GM21825 (cell line): Measurements from ENCODE around the gene C6orf89.
A peak's percentile ranks its signal among the peaks of the same experiment; 100 is the strongest.
"Not testable (repeated sequence)": the region's sequence is repeated elsewhere in the genome, so short reads cannot be mapped to it uniquely, and the experiment has no call there.

Source experiments
- ATAC-seq: cut with Tn5 transposase; IDR thresholded peaks from one replicate; pipeline ENCODE4 v1.9.1; 2021; ENCODE audit warnings: mild to moderate bottlenecking, moderate library complexity; ENCODE audit not compliant: unreplicated experiment

C6orf89 gene

GRCh38 chr6:36886950-36887618 is 1.3 kb downstream of the C6orf89 start:
- no peak for ATAC-seq

DNA sequence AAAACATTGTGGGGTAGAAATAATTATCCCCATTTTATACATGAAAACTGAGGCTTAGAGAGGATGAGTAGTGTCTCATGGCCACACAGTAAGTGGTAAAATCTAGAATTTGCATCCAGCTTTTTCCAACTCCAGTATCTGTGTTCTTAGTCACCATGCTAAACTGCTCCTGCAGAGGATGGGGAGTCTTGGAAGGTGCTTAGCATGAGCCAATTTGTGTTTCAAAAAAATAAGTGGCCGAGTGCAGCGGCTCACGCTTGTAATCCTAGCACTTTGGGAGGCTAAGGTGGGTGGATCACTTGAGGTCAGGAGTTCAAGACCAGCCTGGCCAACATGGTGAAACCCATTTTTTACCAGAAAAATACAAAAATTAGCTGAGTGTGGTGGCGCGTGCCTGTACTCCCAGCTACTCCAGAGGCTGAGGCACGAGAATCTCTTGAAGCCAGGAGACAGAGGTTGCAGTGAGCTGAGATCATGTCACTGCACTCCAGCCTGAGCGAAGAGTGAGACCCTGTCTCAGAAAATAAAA is 2.4 kb downstream of the C6orf89 start:
- no peak for ATAC-seq

DNA sequence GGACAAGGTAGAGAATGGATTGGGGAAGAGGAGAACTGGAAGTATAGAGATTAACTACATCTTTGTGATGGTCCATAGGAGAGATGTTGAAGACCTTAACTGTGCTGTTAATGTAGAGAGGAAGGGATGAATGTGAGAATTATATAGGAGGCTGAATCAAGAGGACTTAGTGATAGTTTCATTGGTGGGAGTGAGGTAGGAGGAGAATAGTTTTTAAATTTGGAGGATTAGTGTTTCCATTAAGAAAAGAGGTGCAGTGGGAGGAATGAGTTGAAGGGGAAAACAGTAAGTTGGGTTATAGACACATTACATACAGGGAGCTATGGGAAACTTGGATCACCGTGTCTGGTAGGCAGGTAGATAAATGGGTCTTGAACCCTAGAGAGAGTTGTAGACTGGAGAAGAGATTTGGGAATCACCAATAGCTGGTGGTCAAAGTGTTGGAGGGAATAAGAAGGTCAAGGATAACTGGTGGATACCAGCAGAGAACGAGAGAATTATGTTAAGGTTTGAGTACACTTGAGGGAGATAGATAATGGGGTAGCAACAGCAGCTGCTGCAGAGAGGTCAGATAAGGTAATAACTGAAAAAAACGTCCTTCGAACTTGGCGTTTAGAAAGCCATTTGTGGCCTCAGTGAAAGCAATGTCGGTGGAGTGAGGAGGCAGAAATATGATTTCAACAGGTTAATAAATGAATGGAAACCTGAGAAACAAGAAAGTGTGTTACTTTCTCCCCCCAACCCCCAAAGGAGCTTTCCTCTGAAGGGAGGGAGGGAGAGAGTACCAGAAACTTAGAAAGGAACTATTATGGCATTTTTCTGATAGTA is 3.1 kb downstream of the C6orf89 start:
- ATAC-seq = no peak

GRCh38 chr6:36890112-36890663 is 4.4 kb downstream of the C6orf89 start:
- ATAC-seq = no peak

DNA sequence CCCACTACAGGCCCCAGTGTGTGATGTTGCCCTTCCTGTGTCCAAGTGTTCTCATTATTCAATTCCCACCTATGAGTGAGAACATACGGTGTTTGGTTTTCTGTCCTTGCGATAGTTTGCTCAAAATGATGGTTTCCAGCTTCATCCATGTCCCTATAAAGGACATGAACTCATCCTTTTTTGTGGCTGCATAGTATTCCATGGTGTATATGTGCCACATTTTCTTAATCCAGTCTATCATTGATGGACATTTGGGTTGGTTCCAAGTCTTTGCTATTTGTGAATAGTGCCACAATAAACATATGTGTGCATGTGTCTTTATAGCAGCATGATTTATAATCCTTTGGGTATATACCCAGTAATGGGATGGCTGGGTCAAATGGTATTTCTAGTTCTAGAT is 5.4 kb downstream of the C6orf89 start:
- ATAC-seq = not testable (repeated sequence)

DNA sequence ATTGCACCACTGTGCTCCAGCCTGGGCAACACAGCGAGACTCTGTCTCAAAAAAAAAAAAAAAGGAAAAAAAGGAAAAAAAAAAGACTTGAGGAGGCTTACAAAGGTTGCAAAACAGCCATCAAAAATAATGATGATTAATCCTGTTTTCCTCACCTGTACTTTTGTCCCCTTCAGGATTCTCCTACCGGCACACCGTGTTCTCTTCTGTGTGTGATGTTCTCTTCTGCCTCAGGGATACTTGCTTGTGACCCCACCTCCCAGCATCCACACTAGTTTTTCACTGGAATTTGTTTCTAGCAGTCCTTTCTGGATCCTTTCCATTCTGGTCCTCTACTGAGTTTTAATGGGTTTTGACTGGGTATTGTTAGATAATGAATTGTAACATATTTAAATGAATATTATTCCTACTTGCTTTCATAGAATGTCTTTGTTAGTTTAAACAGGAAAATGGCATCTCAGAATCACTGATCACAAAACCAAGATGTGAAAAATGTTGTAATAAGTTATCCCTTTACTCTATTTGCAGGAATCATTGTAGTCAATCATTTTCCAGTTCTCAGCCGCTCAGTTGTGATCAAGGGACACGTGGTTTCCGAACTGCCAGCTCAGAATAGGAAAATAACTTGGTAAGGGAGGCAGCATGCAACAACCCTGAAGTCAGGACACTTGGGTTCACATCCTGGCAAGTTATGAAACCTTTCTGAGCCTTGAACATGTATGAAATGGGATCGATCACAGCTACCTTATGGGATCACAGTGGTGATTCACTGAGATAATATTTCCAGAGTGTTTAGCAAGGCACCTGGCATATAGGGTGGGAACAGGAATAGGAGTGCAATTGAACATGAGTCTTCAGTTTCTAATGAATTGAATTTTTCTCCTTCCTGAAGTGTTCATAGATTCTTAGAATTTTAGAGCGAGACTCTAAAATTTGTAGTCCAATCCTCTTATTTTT is 8.5 kb downstream of the C6orf89 start:
- ATAC-seq = no peak

GRCh38 chr6:36897609-36898008 is 11.9 kb downstream of the C6orf89 start:
- ATAC-seq = no peak

DNA sequence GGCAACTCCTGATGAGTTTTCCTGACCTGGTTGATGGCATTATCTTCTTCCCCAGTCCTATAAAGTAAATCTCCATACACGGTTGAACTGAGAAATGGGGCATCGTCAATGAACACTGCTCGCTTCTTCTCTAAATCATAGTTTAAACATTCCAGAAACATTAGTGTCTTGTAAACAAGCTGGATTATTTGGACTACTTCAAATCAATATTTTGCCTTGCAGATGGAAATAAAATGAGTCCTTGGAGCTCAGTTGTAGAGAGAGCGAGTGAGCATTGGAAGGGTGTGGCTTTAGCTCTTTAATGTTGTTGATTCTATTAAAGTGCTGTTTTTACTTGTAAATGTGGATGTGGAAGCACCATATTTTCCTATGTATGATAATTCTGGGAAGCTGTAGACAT is 18.4 kb downstream of the C6orf89 start:
- ATAC-seq = no peak

GRCh38 chr6:36904851-36905393 is 19.2 kb downstream of the C6orf89 start:
- no peak for ATAC-seq

GRCh38 chr6:36906539-36907325 is 21.0 kb downstream of the C6orf89 start:
- no peak for ATAC-seq

DNA sequence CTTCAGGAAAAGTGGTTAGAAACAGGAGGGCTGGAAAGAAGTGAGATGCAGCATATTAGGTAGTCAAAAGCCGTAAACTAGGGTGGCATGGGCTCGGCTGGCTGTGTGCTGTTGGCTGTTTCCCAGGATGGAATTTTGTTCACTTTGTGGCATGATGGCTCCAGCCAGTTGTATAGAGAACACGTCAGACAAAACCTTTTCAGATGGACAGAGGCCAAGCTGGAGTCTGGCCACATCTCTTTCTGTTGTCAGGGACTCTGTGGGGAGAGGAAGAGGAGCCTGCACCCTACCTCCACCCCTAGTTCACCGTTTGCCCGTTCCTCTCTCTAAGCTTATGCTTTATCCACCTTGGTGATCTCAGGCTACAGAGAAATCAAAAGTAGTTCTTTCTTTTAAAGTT is 22.0 kb downstream of the C6orf89 start:
- ATAC-seq = no peak

DNA sequence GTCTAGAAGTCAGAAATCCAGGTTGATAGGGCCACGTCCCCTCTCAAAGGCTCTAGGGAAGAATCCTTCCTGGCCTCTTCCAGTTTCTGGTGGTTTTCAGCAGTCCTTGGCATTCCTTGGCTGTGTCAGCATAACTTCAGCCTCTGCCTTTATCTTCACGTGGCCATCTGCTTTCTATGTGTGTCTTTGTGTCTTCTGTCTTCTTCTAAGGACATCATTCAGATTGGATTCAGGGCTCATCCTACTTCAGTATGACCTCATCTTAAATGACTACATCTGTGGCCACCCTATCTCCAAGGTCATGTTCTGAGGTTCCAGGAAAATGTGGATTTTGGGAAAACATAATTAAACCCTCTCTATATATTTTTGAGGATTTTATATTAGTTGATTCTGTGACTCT is 23.0 kb downstream of the C6orf89 start:
- no peak for ATAC-seq

GRCh38 chr6:36912030-36912454 is 26.3 kb downstream of the C6orf89 start:
- peak; percentile 33 for ATAC-seq

DNA sequence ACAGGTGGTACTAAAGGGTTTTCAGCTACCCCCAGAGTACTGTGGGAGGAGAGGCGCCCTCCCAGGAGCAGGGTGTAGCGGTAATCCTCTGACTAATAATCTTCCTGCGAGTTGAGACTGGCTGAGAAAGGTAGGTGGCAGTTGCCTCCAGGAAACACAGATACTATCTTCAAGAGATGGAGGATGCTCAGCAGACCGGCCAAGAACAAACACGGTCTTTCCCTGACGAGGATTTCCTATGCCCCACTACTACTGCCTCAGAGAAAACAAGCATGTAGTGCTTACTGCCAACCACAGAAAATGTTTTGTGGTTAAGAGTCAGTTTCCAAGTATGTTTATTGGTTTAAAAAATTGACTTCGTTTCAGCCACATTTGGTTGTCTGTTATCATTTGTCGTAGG is 26.8 kb downstream of the C6orf89 start:
- peak; percentile 91 for ATAC-seq

- ATAC-seq = no peak
Observed at GRCh38 chr6:36913082-36913481, 27.3 kb downstream of the C6orf89 start.

DNA sequence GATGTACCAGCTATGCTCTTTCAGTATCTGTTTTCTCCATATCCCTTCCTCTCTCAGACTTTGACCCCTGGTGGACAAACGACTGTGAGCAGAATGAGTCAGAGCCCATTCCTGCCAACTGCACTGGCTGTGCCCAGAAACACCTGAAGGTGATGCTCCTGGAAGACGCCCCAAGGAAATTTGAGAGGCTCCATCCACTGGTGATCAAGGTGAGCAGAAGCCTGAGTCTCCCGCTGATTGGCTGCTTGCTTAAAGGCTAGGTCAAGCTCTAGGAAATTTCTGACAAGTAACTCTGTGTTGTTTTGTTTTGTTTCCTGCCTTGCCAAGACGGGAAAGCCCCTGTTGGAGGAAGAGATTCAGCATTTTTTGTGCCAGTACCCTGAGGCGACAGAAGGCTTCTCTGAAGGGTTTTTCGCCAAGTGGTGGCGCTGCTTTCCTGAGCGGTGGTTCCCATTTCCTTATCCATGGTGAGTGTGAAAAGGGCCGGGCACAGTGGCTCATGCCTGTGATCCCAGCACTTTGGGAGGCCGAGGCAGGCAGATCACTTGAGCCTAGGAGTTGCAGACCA is 28.6 kb downstream of the C6orf89 start:
- no peak for ATAC-seq

- ATAC-seq = no peak
Observed at GRCh38 chr6:36915599-36915998, 29.8 kb downstream of the C6orf89 start.

DNA sequence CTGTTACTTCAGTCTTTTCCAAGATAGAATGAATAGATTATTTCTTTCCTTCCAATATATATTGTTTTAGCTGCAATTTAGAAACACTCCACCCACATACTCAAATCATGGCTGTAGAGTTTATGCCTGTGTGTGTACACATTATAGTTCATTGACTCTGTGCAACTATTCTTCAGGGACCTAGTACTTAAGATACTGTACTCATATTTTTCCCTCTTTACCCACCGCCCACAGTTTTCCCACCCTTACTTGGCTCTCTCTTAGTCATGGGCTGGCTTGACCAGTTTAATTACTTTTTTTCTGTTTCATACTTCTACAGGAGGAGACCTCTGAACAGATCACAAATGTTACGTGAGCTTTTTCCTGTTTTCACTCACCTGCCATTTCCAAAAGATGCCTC is 30.4 kb downstream of the C6orf89 start:
- ATAC-seq = no peak

- no peak for ATAC-seq
Observed at GRCh38 chr6:36917541-36918193, 31.9 kb downstream of the C6orf89 start.
